Panc1 (cell line): Measurements from ENCODE around the gene FARSB. TPM values are rescaled to one million over a fixed set of nuclear protein-coding genes. Genes with fewer than 3 reads are reported as not detected.

ENCODE experiments used
- ATAC-seq: fragments of 200-7000 bp; cut with Tn5 transposase; 2 replicates; pipeline ENCODE4 v1.9.1; 2020; ENCODE audit warnings: mild to moderate bottlenecking, moderate library complexity
- BruUV-seq: library from RNA; stranded (reverse); fragments of 400-500 nt; replicated peaks from 2 replicates; lab custom pipeline; 2021; lab: Mats Ljungman, UMichigan
- CTCF ChIA-PET: fragments of 300-600 bp; sonication (Branson Sonifier 250); formaldehyde crosslinking; loops from one replicate; lab custom pipeline; 2022; ENCODE audit warnings: antibody characterized with exemption; lab: Charles Lee
- POLR2A ChIA-PET: fragments of 300-600 bp; sonication (Branson Sonifier 250); formaldehyde crosslinking; loops from one replicate; lab custom pipeline; 2022; ENCODE audit warnings: antibody characterized with exemption; lab: Charles Lee
- DNase-seq: peaks from one replicate; pipeline ENCODE4 v3.0.0-alpha.2; 2010; ENCODE audit warnings: low read depth, low spot score
- H3K27ac ChIP-seq: 2 replicates; pipeline ENCODE4 v1.5.1; 2011; ENCODE audit warnings: mild to moderate bottlenecking, low read length, inconsistent platforms
- H3K27me3 ChIP-seq: fragments of 200-500 bp; sonication (Bioruptor generic); 2 replicates; pipeline ENCODE4 v1.6.0; 2014; ENCODE audit warnings: low read length, inconsistent platforms; ENCODE audit not compliant: control insufficient read depth, insufficient read depth
- H3K36me3 ChIP-seq: fragments of 200-500 bp; sonication (Bioruptor generic); 2 replicates; pipeline ENCODE4 v1.5.1; 2014; ENCODE audit warnings: inconsistent platforms, mild to moderate bottlenecking, low read length, moderate library complexity; ENCODE audit not compliant: control insufficient read depth, insufficient read depth
- H3K4me1 ChIP-seq: 2 replicates; pipeline ENCODE4 v1.5.1; 2011; ENCODE audit warnings: inconsistent platforms, mild to moderate bottlenecking, low read length, moderate library complexity; ENCODE audit not compliant: control insufficient read depth, insufficient read depth
- H3K4me3 ChIP-seq, 2 experiments: 2 replicates each; pipeline ENCODE4 v1.5.1; 2011 to 2012; ENCODE audit warnings: low read depth in 2 of 2, low read length in 2 of 2, mild to moderate bottlenecking in 2 of 2, inconsistent platforms in 1 of 2, moderate library complexity in 1 of 2
- H3K9me3 ChIP-seq: fragments of 200-500 bp; sonication (Bioruptor generic); 2 replicates; pipeline ENCODE4 v1.5.1; 2014; ENCODE audit warnings: low read depth, mild to moderate bottlenecking, inconsistent platforms, low read length, moderate library complexity; ENCODE audit not compliant: control insufficient read depth, insufficient read depth
- POLR2AphosphoS5 ChIP-seq: IDR thresholded peaks from 2 replicates; pipeline ENCODE4 v1.6.1; 2012; ENCODE audit warnings: mild to moderate bottlenecking, low read depth, low read length, moderate library complexity
- SIN3A ChIP-seq: IDR thresholded peaks from 2 replicates; pipeline ENCODE4 v1.6.1; 2012; ENCODE audit warnings: low read depth, mild to moderate bottlenecking, low read length, moderate library complexity, borderline replicate concordance; ENCODE audit not compliant: insufficient read depth
- TCF7L2 ChIP-seq: IDR thresholded peaks from 2 replicates; pipeline ENCODE4 v1.6.1; 2011; ENCODE audit warnings: mild to moderate bottlenecking, low read depth, low read length, inconsistent platforms
- in situ Hi-C: cut with HindIII; loops from 2 replicates; pipeline ENCODE4 v1.10.0; 2016; ENCODE audit warnings: low sequenced_read_pairs, low pct_unique_long_range_greater_than_20kb
- intact Hi-C: fragments of 100-400 bp; cut with micrococcal nuclease; formaldehyde crosslinking; loops from one replicate; pipeline ENCODE4 v1.10.0; 2022; ENCODE audit not compliant: unreplicated experiment
- total RNA-seq: library from RNA; stranded (reverse); gene quantifications from one replicate; pipeline ENCODE4 v1.2.1, GENCODE V29; 2021; ENCODE audit not compliant: unreplicated experiment
- TF ChIP-seq, protein P1 (sequence below), 2 experiments: IDR thresholded peaks; 2 replicates each; pipeline ENCODE4 v1.6.1; 2011 to 2012; ENCODE audit warnings: low read depth in 2 of 2, control low read depth in 1 of 2, low read length in 1 of 2, mild to moderate bottlenecking in 1 of 2, moderate library complexity in 1 of 2; ENCODE audit not compliant: insufficient read depth in 1 of 2
- TF ChIP-seq, protein P2 (sequence below): fragments of 450-650 bp; IDR thresholded peaks from 2 replicates; pipeline ENCODE4 v1.5.1; 2017; ENCODE audit warnings: mild to moderate bottlenecking

The FARSB gene
- total RNA-seq, 1 experiment from 2014 or later: 31.6 TPM

DNA sequence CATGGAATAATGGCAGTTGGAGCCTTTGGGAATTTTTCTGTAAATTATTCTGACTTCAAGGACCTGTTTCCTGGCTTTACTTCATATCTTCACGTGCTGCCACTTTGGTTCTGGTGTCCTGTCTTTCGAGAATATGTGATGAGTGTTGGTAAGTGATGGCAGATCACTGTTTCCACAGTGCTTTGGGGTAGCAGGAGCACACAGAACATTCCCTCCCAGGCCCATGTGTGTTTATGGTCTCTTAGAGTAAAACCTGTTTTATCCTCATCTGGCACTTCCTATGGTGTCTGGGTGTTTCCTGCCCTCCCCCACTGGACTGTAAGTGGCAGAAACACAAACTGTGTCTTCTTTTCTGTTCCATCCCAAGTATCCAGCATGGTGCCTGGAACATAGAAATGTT lies 33.4 kb upstream of the FARSB start:
- no peaks in the 10 kb centered on the region; the same call in 1 of the 2 replicates for H3K27me3 ChIP-seq
- in situ Hi-C loops (no loop called here), intact Hi-C loops (no loop called here)
- no peak overlapping the region for H3K4me3 ChIP-seq
- ChIA-PET CTCF (no interaction called here), POLR2A (no interaction called here)
- H3K36me3 ChIP-seq: no peaks in the 10 kb centered on the region
- DNase-seq (no peak), ATAC-seq (no peak)
- H3K9me3 ChIP-seq: no peaks in the 10 kb centered on the region
- TF ChIP-seq SIN3A: no peak
- TF ChIP-seq, protein P1, sequence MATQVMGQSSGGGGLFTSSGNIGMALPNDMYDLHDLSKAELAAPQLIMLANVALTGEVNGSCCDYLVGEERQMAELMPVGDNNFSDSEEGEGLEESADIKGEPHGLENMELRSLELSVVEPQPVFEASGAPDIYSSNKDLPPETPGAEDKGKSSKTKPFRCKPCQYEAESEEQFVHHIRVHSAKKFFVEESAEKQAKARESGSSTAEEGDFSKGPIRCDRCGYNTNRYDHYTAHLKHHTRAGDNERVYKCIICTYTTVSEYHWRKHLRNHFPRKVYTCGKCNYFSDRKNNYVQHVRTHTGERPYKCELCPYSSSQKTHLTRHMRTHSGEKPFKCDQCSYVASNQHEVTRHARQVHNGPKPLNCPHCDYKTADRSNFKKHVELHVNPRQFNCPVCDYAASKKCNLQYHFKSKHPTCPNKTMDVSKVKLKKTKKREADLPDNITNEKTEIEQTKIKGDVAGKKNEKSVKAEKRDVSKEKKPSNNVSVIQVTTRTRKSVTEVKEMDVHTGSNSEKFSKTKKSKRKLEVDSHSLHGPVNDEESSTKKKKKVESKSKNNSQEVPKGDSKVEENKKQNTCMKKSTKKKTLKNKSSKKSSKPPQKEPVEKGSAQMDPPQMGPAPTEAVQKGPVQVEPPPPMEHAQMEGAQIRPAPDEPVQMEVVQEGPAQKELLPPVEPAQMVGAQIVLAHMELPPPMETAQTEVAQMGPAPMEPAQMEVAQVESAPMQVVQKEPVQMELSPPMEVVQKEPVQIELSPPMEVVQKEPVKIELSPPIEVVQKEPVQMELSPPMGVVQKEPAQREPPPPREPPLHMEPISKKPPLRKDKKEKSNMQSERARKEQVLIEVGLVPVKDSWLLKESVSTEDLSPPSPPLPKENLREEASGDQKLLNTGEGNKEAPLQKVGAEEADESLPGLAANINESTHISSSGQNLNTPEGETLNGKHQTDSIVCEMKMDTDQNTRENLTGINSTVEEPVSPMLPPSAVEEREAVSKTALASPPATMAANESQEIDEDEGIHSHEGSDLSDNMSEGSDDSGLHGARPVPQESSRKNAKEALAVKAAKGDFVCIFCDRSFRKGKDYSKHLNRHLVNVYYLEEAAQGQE (IDR thresholded peaks at IDR 0.05; ENCODE audit: insufficient read depth in 1 of 2, low read depth in 2 of 2, low read length in 1 of 2): no peak
- no peak for TF ChIP-seq POLR2AphosphoS5
- no peak for TF ChIP-seq TCF7L2
- TF ChIP-seq, protein P2, sequence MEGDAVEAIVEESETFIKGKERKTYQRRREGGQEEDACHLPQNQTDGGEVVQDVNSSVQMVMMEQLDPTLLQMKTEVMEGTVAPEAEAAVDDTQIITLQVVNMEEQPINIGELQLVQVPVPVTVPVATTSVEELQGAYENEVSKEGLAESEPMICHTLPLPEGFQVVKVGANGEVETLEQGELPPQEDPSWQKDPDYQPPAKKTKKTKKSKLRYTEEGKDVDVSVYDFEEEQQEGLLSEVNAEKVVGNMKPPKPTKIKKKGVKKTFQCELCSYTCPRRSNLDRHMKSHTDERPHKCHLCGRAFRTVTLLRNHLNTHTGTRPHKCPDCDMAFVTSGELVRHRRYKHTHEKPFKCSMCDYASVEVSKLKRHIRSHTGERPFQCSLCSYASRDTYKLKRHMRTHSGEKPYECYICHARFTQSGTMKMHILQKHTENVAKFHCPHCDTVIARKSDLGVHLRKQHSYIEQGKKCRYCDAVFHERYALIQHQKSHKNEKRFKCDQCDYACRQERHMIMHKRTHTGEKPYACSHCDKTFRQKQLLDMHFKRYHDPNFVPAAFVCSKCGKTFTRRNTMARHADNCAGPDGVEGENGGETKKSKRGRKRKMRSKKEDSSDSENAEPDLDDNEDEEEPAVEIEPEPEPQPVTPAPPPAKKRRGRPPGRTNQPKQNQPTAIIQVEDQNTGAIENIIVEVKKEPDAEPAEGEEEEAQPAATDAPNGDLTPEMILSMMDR: no peak
- no TSS peak for BruUV-seq
- no peaks in the 10 kb centered on the region for H3K4me1 ChIP-seq
- no peak overlapping the region for H3K27ac ChIP-seq

DNA sequence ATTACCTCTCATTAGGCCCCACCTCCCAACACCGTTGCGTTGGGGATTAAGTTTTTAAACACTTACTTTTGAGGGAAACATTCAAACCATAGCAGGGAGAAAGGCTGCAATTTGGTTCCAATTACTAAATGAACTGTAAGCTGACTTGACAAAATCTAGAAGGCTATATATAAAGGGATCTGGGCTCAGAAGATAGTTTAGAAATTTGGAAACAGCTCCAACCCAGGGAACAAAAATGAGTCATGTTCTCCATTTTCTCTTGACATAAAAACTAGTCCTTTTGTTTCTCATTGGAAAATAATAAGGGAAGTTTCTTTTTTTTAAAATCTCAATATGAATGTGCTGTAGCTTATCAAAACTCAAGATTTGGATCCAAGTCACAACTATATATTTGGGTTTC lies 33.0 kb upstream of the FARSB start:
- Histone ChIP-seq H3K4me3 (no peak overlapping the region), H3K36me3 (no peaks in the 10 kb centered on the region), H3K27ac (no peak overlapping the region), H3K27me3 (no peaks in the 10 kb centered on the region; the same call in 1 of the 2 replicates), H3K4me1 (no peaks in the 10 kb centered on the region), H3K9me3 (no peaks in the 10 kb centered on the region)
- no TSS peak for BruUV-seq
- POLR2A ChIA-PET: no interaction called here
- intact Hi-C loops: no loop called here
- no peak for DNase-seq
- no peak for ATAC-seq
- in situ Hi-C loops: no loop called here
- TF ChIP-seq POLR2AphosphoS5 (no peak), TCF7L2 (no peak)
- TF ChIP-seq, protein P2: no peak
- TF ChIP-seq, protein P1 (IDR thresholded peaks at IDR 0.05; ENCODE audit: insufficient read depth in 1 of 2, low read depth in 2 of 2, low read length in 1 of 2): no peak
- CTCF ChIA-PET: no interaction called here
